Body of pancreas (tissue), 4 donors: ENCODE measurements around the gene DEFB116.

Experiments
- CTCF ChIP-seq, 7 experiments: fragments of 450-650 bp in 4 of 7; fragments of 200-600 bp in 3 of 7; sonication (generic) in 3 of 7; IDR thresholded peaks; one replicate each; pipeline ENCODE4 v1.5.1; 2016 to 2019; ENCODE audit warnings: antibody characterized with exemption in 7 of 7
- POLR2A ChIP-seq, 3 donors: fragments of 450-650 bp; IDR thresholded peaks; one replicate each; pipeline ENCODE4 v1.6.1; 2016; ENCODE audit warnings: antibody characterized with exemption in 3 of 3, mild to moderate bottlenecking in 2 of 3

- no peak for TF ChIP-seq CTCF (IDR thresholded peaks at IDR 0.05)
- TF ChIP-seq POLR2A (IDR thresholded peaks at IDR 0.05) = no peak
Observed at GRCh38 chr20:31278178-31278577, 30.2 kb downstream of the DEFB116 start.
